ENCODE measurements around the gene NELFCD. TPM values are rescaled to one million over a fixed set of nuclear protein-coding genes. Genes with fewer than 3 reads are reported as not detected.
"Not testable (repeated sequence)": the region's sequence is repeated elsewhere in the genome, so short reads cannot be mapped to it uniquely, and the experiment has no call there.

The NELFCD gene
- 162 TPM for polyA plus RNA-seq (ENCODE audit: insufficient read length)
- long read RNA-seq, donor 1, transcript NELFCD-213 (15 exons, 2,305 nt), result major isoform, 21 of 75 reads
- long read RNA-seq, donor 1, transcript NELFCD-211 (4 exons, 606 nt), result minor isoform, 5 of 75 reads
- long read RNA-seq, donor 1, partial matches to known transcripts, result 47 of 75 reads
- long read RNA-seq, donor 1, other reads (novel, unspliced or antisense), result 0 of 75 reads
- long read RNA-seq, donor 2, transcript NELFCD-211 (4 exons, 606 nt), result minor isoform, 5 of 35 reads
- long read RNA-seq, donor 2, transcript NELFCD-213 (15 exons, 2,305 nt), result major isoform, 18 of 35 reads
- long read RNA-seq, donor 2, partial matches to known transcripts, result 11 of 35 reads
- long read RNA-seq, donor 2, other reads (novel, unspliced or antisense), result 0 of 35 reads
- long read RNA-seq, donor 3, transcript NELFCD-213 (15 exons, 2,305 nt), result major isoform, 18 of 31 reads
- long read RNA-seq, donor 3, partial matches to known transcripts, result 5 of 31 reads
- long read RNA-seq, donor 3, other reads (novel, unspliced or antisense), result 0 of 31 reads
- long read RNA-seq, donor 4, transcript NELFCD-211 (4 exons, 606 nt), result major isoform, 5 of 5 reads
- long read RNA-seq, donor 4, partial matches to known transcripts, result 0 of 5 reads
- long read RNA-seq, donor 4, other reads (novel, unspliced or antisense), result 0 of 5 reads
- long read RNA-seq, donor 5, transcript NELFCD-213 (15 exons, 2,305 nt), result major isoform, 38 of 90 reads
- long read RNA-seq, donor 5, partial matches to known transcripts, result 44 of 90 reads
- long read RNA-seq, donor 5, other reads (novel, unspliced or antisense), result 0 of 90 reads
- long read RNA-seq, donor 6, transcript NELFCD-211 (4 exons, 606 nt), result minor isoform, 6 of 27 reads
- long read RNA-seq, donor 6, transcript NELFCD-213 (15 exons, 2,305 nt), result major isoform, 13 of 27 reads
- long read RNA-seq, donor 6, partial matches to known transcripts, result 5 of 27 reads
- long read RNA-seq, donor 6, other reads (novel, unspliced or antisense), result 0 of 27 reads
- long read RNA-seq, donor 7, transcript NELFCD-213 (15 exons, 2,305 nt), result major isoform, 36 of 69 reads
- long read RNA-seq, donor 7, partial matches to known transcripts, result 23 of 69 reads
- long read RNA-seq, donor 7, other reads (novel, unspliced or antisense), result 0 of 69 reads
- long read RNA-seq, donor 8, transcript NELFCD-213 (15 exons, 2,305 nt), result major isoform, 5 of 8 reads
- long read RNA-seq, donor 8, partial matches to known transcripts, result 0 of 8 reads
- long read RNA-seq, donor 8, other reads (novel, unspliced or antisense), result 0 of 8 reads

- DNase-seq, result peak; percentile 79
These were observed at the start of gene NELFCD for GRCh38 chr20:58980711-58981627. Gene NELFCD (plus strand): TSS chr20:58981256. CDS start chr20:58981310, 54 bp downstream.

- no peak for DNase-seq
These were observed 48.9 kb upstream of the NELFCD start for GRCh38 chr20:58932170-58932569.

GRCh38 chr20:58938078-58938477, 43.0 kb upstream of the NELFCD start:
- DNase-seq, result no peak

GRCh38 chr20:58938541-58938940, 42.5 kb upstream of the NELFCD start:
- no peak for DNase-seq

GRCh38 chr20:58941471-58941870, 39.6 kb upstream of the NELFCD start:
- DNase-seq, result no peak

GRCh38 chr20:58942549-58942948, 38.5 kb upstream of the NELFCD start:
- DNase-seq, result no peak

- DNase-seq, result no peak
These were observed 36.4 kb upstream of the NELFCD start for GRCh38 chr20:58944610-58945009.

- DNase-seq, result no peak
These were observed 35.0 kb upstream of the NELFCD start for GRCh38 chr20:58945965-58946631.

GRCh38 chr20:58947797-58948388, 33.2 kb upstream of the NELFCD start:
- DNase-seq, result not testable (repeated sequence)

GRCh38 chr20:58950603-58951002, 30.5 kb upstream of the NELFCD start:
- no peak for DNase-seq

GRCh38 chr20:58953050-58953449, 28.0 kb upstream of the NELFCD start:
- no peak for DNase-seq

GRCh38 chr20:58956078-58956477, 25.0 kb upstream of the NELFCD start:
- DNase-seq, result no peak

GRCh38 chr20:58959652-58960051, 21.4 kb upstream of the NELFCD start:
- no peak for DNase-seq

GRCh38 chr20:58963060-58963584, 17.9 kb upstream of the NELFCD start:
- no peak for DNase-seq

- not testable (repeated sequence) for DNase-seq
These were observed 17.1 kb upstream of the NELFCD start for GRCh38 chr20:58963922-58964321.

GRCh38 chr20:58965270-58966064, 15.6 kb upstream of the NELFCD start:
- no peak for DNase-seq

GRCh38 chr20:58967652-58968429, 13.2 kb upstream of the NELFCD start:
- no peak for DNase-seq

GRCh38 chr20:58969439-58969838, 11.6 kb upstream of the NELFCD start:
- DNase-seq, result no peak

Measured in left kidney (tissue), 8 donors.